Esophagus muscularis mucosa (tissue), 4 donors: ENCODE data around the gene NCBP1.

ENCODE experiments used
- CTCF ChIP-seq, 3 experiments: fragments of 200-600 bp in 2 of 3; fragments of 450-650 bp in 1 of 3; sonication (generic) in 2 of 3; IDR thresholded peaks; one replicate each; pipeline ENCODE4 v1.5.1; 2017 to 2019; ENCODE audit warnings: antibody characterized with exemption in 3 of 3, mild to moderate bottlenecking in 2 of 3, moderate library complexity in 1 of 3
- EP300 ChIP-seq: sonication (generic); formaldehyde crosslinking; IDR thresholded peaks from one replicate; pipeline ENCODE4 v1.6.1; 2017; ENCODE audit warnings: antibody characterized with exemption
- POLR2A ChIP-seq: fragments of 450-650 bp; IDR thresholded peaks from one replicate; pipeline ENCODE4 v1.6.1; 2017; ENCODE audit warnings: antibody characterized with exemption, moderate library complexity, mild to moderate bottlenecking, low read depth
- POLR2AphosphoS5 ChIP-seq, 2 donors: sonication (generic); formaldehyde crosslinking; IDR thresholded peaks; one replicate each; pipeline ENCODE4 v1.6.1; 2017; ENCODE audit warnings: antibody characterized with exemption in 2 of 2

DNA sequence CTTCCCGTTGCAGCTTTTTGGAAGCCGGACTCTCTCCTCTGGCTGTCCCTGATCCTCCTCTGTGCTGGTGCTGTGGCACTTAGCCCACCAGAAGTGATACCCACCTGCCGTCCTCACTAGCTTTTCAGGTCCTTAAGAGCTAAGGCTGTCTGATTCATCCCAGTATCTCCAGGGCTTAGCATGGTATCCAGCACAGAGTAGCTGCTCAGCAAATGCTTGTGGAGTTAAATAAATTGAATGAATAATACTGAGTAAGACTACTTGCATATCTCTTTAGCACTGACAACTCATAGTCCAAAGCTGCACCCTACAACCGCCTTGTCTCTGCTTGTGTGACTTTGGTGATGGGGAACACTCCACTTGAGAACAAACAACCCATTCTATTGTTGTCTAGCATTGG is 71.2 kb downstream of the NCBP1 start:
- TF ChIP-seq CTCF (IDR thresholded peaks at IDR 0.05) (no peak), POLR2AphosphoS5 (IDR thresholded peaks at IDR 0.05) (no peak), POLR2A (no peak), EP300 (no peak)
